NCI-H2227 treated with DMSO at 0.1 percent for 48 hours (cell line): ENCODE results near the gene SMAD9.

Source experiments
- DNase-seq: peaks from one replicate; lab custom pipeline; 2025; lab: John Stamatoyannopoulos, UW

Gene SMAD9

DNA sequence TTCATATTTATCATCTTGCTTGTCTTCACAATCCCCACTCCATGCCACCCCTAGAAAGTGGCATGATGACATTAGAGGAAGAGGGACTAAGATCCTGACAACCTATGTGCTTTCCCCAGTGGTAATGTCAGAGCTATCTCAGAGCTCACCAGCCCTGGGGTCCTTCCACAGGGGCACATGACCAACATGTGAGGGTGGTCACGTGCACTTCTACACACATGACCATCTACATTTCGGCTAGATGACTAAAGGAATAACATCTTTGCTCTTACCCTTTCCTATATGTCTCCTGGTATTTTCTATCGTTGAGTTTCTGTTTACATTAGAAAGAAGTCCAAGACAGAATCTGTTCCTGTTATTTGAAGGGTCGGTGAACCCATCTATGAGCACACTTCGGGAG lies 54.8 kb downstream of the SMAD9 start:
- DNase-seq: no peak

DNA sequence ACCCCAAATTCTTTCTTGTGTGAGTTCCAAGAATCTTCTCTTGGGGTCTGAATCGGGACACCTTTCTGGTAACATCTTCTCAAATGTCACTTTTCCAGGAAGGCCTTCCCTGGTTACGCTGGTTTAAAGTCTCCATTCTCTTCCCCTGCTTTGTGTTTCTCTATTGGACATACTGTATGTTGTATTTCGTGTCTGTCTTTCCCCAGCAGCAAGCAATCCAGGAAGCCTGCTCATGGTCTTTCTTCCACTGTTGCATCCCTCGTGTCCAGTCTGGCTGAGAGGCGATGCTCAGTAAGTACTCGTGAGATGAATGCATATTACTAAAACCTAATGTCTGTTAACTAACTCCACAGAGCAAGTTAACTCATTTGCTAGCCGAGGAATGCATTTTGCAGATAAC lies 57.3 kb downstream of the SMAD9 start:
- DNase-seq: no peak

DNA sequence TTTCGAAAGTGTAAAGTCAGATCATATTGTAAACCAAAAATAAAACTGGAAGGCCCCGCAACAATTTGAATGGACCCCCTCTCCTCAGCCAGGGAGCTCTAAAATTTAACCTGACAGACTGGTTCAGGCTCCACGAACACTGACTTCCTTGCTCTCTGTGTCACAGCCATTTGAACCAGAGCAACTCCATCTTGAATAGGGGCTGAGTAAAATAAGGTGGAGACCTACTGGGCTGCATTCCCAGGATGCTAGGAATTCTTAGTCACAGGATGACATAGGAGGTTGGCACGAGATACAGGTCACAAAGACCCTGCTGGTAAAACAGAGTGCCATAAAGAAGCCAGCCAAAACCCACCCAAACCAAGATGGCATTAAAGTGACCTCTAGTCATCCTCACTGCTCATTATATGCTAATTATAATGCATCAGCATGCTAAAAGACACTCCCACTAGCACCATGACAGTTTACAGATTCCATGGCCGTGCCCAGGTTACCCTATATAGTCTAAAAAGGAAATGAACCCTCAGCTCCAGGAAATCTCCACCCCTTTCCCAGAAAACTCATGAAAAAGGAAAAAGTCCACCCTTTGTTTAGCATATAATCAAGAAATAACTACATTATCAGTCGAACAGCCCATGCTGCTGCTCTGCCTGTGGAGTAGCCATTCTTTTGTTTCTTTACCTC lies 57.9 kb downstream of the SMAD9 start:
- no peak for DNase-seq

DNA sequence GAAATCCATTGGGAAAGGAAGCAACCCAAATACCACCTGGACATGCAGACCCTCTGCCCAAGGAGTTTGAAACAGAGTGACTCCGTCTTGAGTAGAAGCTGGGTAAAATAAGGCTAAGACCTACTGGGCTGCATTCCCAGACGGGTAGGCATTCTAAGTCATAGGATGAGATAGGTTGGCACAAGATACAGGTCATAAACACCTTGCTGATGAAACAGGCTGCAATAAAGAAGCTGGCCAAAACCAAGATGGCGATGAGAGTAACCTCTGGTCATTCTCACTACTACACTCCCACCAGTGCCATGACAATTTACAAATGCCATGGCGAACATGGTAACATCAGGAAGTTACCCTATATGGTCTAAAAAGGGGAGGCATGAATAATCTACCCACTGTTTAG lies 60.8 kb downstream of the SMAD9 start:
- DNase-seq: no peak

- peak; percentile 43 for DNase-seq
These were observed 61.7 kb downstream of the SMAD9 start for GRCh38 chr13:36858290-36858689.

DNA sequence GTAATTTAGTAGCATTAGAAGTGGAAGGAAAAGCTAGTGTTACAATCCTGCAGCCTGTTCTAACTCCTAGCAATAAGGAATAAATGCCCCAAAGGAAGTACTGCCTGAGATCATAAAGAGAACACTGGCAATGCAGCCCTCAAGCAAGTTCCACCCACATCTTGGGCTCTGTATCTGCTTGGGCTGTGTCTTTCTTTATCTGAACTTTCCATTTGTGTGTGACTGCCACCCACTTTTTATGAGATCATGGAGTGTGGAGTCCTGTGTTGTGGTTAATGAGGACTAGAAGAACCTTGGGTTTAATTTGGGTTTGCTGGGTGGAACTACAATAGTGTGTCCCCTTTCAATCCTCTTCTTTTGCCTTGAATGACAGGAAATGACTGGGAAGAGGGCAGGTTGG lies 62.8 kb downstream of the SMAD9 start:
- no peak for DNase-seq

- DNase-seq: no peak
These were observed 69.1 kb downstream of the SMAD9 start for GRCh38 chr13:36850790-36851438.

DNA sequence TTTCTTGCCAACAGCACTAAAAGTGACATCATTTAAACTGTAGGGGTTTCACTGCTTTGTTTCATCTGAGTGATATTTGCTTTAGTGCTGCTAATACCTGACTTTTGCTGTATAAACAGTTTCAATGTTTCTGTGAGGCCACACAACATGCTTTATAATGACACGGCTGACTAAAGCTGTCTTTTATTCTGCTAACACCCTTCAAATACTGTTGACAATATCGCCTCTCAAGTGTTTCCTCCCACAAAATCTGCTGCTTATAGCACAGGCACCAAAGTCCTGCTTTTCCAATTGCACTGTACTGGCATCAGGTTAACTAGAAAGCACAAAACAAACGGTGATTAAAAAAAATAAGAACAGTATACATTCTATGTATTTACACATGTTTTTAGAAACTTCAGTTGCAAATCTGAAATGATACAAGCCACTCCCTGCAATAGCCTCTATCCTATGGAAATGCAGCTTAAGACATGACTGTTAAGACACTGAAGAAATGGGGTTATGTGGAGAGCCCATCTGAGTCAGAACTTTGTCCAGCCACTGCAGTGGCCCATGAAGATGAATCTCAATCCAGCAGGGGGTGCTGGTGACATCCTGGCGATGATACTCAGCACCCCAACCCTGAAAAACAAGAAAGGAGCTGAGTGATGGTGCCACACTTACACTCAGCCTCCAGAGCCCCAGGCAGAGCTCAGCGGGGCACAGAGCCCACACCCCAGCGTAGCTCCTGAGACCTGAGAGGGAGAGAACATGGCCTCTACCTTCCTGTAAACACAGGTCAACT lies 71.6 kb downstream of the SMAD9 start:
- no peak for DNase-seq

- DNase-seq: no peak
These were observed 72.4 kb downstream of the SMAD9 start for GRCh38 chr13:36847606-36848005.

- DNase-seq: no peak
These were observed 78.6 kb downstream of the SMAD9 start for GRCh38 chr13:36841391-36841790.

GRCh38 chr13:36840718-36841250 lies 79.3 kb downstream of the SMAD9 start:
- peak; percentile 7 for DNase-seq

DNA sequence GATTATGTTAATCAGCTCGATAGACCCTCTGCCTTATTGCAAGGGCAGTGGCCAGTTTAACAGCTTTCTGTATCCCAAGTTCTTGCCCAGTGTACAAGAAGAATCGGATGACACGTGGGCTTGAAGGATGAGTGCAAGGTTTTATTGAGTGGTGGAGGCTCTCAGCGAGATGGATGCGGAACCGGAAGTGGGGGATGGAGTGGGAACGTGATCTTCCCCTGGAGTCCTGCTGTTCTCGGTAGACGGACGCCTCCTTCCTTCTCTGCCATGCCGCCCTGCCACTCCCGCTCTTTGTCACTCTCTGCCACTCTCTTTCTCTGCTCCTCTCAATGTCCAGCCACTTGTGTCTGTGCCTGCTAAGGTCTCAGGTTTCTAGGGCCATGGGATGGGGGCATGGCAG lies 80.1 kb downstream of the SMAD9 start:
- DNase-seq: peak; percentile 80

DNA sequence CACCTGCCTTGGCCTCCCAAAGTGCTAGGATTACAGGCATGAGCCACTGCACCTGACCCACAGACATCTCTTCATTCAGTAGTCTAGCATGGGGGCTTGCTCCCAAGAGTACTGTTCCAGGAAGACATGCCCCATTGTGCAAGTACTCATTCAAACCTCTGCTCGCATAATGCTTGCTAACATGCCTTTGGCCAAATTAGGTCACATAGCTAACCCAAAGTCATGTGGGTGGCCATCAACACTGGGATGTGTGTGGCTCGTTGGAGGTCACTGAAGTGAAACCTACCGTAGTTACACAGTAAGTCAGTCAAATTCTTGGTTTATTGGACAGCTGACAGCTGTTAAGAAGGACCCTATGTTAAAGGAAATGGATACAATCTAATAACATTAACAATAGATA lies 80.8 kb downstream of the SMAD9 start:
- DNase-seq: no peak

DNA sequence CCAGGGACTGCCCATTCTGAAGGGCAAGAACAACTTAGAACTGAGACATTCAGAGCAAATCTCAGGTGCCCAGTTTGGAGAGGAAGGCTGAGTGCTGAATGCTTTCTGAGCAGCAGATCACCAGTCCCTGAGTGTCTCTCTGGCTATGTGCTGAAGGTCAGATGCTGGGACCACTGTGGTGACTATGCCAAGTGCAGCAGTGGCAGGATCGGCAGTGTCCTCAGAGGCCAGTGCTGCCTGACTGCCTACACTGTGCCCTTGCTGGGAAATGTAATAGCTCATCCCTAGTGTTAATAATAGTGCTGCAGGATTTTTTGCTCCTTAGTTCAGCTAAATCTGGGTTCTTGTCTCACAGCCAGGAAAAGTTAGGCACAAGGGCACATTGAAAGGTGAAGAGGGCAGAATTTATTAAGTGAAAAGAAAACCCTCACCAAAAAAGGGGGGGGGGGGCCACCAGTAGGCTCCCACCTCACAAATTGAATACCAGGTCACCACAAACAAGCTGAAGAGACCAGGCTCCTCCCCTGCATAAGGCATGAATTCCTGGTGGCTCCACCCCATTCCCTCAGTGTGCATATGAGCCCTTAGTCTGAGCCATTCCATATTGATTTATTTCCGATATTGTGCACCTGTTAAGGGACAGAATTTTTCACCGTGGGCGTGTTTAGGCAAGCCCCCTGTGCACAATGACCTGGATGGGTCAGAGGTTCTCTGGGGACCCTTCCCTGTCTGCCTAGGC lies 82.5 kb downstream of the SMAD9 start:
- DNase-seq: no peak

DNA sequence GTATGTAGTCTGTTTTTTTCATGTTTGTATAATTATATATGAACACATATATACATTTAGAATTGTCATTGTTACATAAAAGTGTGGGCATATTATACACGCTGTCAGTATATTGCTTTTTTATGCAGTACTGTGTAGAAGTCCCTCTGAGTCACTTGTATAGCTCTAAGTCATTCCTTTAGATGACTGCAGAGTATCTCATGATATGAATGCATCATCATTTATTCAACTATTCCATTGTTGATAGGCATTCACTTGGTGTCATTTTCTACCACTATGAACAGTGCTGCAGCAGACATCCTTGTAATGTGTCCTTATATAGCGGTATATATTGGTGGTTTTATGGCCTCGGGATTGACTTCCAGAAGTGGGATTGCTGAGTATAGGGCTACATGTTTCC lies 85.7 kb downstream of the SMAD9 start:
- no peak for DNase-seq

DNA sequence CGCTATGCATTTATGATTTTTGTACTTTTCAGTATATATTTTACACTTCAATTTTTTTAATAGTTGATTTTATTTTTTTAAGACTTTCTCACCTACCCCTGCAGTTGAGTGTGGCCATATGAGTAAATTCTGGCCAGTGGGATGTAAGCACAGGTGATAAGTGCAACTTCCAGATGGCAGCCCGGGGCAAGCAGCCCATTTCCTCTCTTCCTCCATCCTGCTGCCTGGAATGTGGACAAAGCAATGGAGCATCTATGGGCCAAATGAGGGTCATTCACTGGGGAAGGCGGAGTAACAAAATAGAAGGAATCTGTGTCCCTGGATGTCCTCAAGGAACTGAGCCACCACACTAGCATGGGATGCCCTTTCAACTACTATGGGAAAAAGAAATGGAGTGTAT lies 88.7 kb downstream of the SMAD9 start:
- DNase-seq: no peak

DNA sequence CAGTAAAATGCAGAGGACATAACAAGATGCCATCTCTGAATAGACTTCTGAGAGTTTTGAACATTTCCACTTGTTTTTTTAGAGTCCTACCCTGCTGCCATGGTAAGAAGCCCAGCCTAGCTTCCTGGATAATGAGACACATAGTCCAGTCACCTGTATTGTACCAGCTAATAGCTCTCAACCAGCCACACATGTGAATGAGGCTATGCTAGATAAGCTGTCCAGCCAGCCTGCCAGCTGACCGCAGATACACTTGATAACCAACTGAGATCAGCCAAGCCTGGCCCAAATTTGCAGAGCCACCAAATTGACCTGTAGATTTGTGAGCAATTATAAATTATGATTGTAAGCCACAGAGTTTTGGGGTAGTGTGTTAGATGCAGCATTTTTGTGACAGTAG lies 90.3 kb downstream of the SMAD9 start:
- no peak for DNase-seq

- no peak for DNase-seq
These were observed 97.3 kb downstream of the SMAD9 start for GRCh38 chr13:36822785-36823184.

DNA sequence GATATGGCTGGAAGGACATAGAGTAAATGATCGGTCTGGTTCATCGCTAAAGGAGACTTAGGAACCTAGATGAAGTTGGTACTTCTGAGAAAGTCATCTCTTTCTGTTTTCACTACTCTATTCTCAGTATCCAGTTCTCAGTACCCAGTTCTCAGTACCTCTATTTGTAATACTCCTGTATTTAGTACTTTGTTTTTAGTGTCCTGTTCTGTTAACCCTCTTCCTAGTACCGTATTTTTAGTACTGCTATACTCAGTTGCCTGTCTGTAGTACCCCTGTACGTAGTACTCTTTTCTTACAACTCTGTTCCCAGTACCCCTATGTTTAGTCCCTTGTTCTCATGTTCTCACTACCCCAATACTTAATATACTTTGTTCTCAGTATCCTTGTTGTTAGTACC lies 99.8 kb downstream of the SMAD9 start:
- no peak for DNase-seq

- no peak for DNase-seq
These were observed 100.3 kb downstream of the SMAD9 start for GRCh38 chr13:36819739-36820090.

- DNase-seq: peak; percentile 76
These were observed 101.0 kb downstream of the SMAD9 start, which contains the start of gene RFXAP for GRCh38 chr13:36818804-36819738. Gene RFXAP (plus strand): TSS chr13:36819222. CDS start chr13:36819358, 136 bp downstream.
